Cardiac muscle cell (in vitro differentiated cells and primary cell): ENCODE results near the gene S100PBP. TPM values are rescaled to one million over a fixed set of nuclear protein-coding genes. Genes with fewer than 3 reads are reported as not detected.

ENCODE experiments used
- DNase-seq, 2 donors: peaks; one replicate each; pipeline versions ENCODE4 v3.0.0 to v3.0.0-alpha.2; 2010 to 2017; ENCODE audit warnings: low read depth in 1 of 2, low spot score in 1 of 2
- H3K27ac ChIP-seq: fragments of 200-600 bp; sonication (generic); 2 replicates; pipeline ENCODE4 v1.5.1; 2016
- H3K27me3 ChIP-seq: fragments of 200-600 bp; sonication (generic); 2 replicates; pipeline ENCODE4 v1.6.0; 2016; ENCODE audit warnings: control low read depth
- H3K36me3 ChIP-seq: fragments of 200-600 bp; sonication (generic); 2 replicates; pipeline ENCODE4 v1.5.1; 2016; ENCODE audit warnings: control low read depth
- H3K4me1 ChIP-seq: fragments of 200-600 bp; sonication (generic); 2 replicates; pipeline ENCODE4 v1.8.1; 2017; ENCODE audit warnings: low read depth, mild to moderate bottlenecking, mixed run types
- H3K4me3 ChIP-seq: fragments of 200-600 bp; sonication (generic); 2 replicates; pipeline ENCODE4 v1.5.1; 2016; ENCODE audit warnings: mild to moderate bottlenecking
- H3K9me3 ChIP-seq: fragments of 200-600 bp; sonication (generic); 2 replicates; pipeline ENCODE4 v1.5.1; 2017; ENCODE audit warnings: low read depth, mild to moderate bottlenecking, control low read depth
- CTCF ChIP-seq: IDR thresholded peaks from 2 replicates; pipeline ENCODE4 v1.5.1; 2012; ENCODE audit warnings: low read depth, mild to moderate bottlenecking, low read length
- polyA plus RNA-seq: library from polyadenylated mRNA; unstranded; fragments of >200 nt; fragmentation: Nextera tagmentation; extraction: Ambion mirVana; gene quantifications from 2 replicates; pipeline ENCODE4 v1.2.1, GENCODE V29; 2016
- total RNA-seq: library from RNA; depleted of rRNA; stranded (reverse); fragments of >200 nt; gene quantifications from 2 replicates; pipeline ENCODE4 v1.2.3, GENCODE V29; 2016

Gene S100PBP
- total and polyA plus RNA-seq, 2 experiments from 2014 or later = 30.5 to 40.5 TPM

- peaks cover 6% of the 10 kb centered on the region for H3K36me3 ChIP-seq
- H3K9me3 ChIP-seq = no peaks in the 10 kb centered on the region
- H3K27ac ChIP-seq = no peak overlapping the region
- H3K27me3 ChIP-seq = no peaks in the 10 kb centered on the region
- H3K4me3 ChIP-seq = no peak overlapping the region
- H3K4me1 ChIP-seq = peaks cover 56% of the 10 kb centered on the region
- peak in 1 of 2 donors; percentile 52 for DNase-seq
- TF ChIP-seq CTCF = no peak
These were observed 3.3 kb upstream of the S100PBP start for GRCh38 chr1:32813941-32814739.

DNA sequence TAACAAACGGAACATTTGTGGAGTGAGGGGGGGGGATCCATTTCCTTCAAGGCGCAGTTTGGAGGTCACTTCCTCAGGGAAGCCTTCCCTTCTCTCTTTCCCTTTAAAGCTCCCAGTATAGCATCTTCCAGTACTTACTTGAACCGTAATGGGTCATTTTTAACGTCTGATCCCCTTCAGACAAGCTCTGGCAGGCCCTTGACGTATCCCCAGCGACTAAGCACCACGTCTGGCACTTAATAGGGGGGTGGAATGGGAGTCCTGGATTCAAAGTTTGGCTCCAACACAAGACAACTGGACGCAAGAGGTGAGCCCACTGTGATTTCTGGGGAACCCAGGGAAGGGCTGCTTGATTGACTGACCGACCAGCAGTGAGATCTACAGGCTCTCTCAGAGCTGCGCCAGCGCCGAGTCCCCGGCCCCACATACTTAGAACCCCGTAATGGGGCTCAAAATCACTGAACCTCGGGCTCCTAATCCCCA, 736 bp upstream of the S100PBP start:
- Histone ChIP-seq H3K36me3 (no peaks in the 10 kb centered on the region), H3K27ac (peak overlapping the region; percentile 91), H3K9me3 (no peaks in the 10 kb centered on the region), H3K27me3 (no peaks in the 10 kb centered on the region), H3K4me1 (peaks cover 37% of the 10 kb centered on the region), H3K4me3 (peak overlapping the region; percentile 80)
- DNase-seq = peak; percentile 45 to 55
- TF ChIP-seq CTCF = no peak

DNA sequence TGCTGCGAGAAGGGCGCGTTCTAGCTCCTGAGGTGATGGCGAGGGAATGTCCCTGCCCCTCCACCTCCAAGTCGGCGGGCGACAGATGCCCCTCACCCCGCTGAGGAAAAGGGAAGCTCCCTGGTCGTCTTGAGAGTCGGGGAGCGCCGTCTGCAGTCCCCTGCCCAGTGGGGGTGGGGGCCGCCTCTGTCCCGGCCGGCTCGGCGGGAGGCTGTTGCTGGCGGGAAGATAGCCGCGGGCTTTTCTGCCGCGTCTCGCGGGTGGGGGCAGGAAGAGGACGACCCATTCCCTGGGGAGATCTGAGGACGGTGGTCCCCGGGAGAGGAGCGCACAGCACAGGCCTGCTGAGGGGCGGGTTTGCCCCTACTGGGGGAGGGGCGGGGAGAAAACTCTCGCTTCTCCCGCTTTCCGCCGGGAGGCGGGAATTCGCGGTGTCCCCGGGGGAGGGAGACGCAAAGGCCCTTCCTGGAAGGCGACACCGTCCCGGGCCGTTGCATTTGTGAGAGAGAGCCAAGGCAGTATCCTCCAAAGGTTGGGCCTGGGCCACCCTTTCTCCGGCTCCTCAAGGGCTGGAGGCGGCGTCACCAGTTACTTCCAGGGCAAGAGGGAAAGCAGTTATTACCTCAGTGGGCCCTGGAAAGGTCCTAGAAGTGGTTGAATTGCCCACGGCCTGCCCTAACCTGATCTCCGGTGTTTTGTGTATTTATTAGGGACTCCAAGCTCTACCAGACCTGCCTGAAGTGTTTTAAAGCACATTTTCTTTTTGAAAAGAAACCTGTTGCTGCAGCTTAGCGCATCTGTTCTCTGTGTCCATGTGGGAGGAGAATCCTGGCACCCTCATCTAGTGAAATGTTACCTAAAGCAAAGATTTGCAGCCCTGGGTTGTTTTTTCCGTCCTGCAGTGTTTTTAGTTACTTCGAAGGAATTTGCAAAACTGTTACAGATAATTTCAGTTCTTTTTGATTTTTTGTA, 648 bp downstream of the S100PBP start:
- DNase-seq = peak; percentile 52 to 70
- TF ChIP-seq CTCF = no peak
- H3K27ac ChIP-seq = peak overlapping the region; percentile 89
- H3K4me1 ChIP-seq = peaks cover 26% of the 10 kb centered on the region
- H3K9me3 ChIP-seq = no peaks in the 10 kb centered on the region
- H3K4me3 ChIP-seq = peak overlapping the region; percentile 80
- no peaks in the 10 kb centered on the region for H3K27me3 ChIP-seq
- H3K36me3 ChIP-seq = no peaks in the 10 kb centered on the region

DNA sequence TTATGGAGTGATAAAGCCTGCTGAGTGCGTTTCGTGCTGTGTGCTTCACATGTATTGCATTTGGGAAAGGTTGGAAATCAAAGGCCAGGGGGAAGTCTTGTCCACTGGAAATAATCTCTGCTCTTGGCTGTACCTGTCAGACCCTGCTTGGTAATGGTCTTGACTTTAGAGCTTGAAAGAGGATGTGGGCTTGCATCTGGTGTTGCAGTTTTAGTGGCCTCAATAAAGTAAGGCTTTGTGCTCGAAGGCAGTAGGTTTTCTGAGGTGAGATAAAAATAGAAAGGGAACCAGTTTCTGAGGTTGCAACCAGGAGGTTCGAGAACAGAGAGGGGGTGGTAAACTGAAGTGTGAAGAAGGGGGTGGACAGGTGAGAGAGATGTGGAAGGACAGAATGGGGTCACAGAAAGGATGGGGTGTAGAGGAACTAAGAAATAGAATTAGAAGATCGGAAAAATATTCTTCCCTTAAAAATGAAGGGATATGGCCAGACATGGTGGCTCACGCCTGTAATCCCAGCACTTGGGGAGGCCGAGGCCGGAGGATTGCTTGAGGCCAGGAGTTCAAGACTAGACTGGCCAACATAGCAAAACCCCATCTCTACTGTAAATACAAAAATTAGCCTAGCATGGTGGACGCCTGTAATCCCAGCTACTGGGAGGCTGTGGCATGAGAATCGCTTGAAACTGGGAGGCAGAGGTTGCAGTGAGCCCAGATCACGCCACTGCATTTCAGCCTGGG, 1.5 kb downstream of the S100PBP start:
- peaks cover 18% of the 10 kb centered on the region for H3K4me1 ChIP-seq
- no peaks in the 10 kb centered on the region for H3K27me3 ChIP-seq
- H3K36me3 ChIP-seq = no peaks in the 10 kb centered on the region
- H3K9me3 ChIP-seq = no peaks in the 10 kb centered on the region
- H3K4me3 ChIP-seq = peak overlapping the region; percentile 80
- peak in 1 of 2 donors; percentile 17 for DNase-seq
- peak overlapping the region; percentile 89 for H3K27ac ChIP-seq
- TF ChIP-seq CTCF = no peak

DNA sequence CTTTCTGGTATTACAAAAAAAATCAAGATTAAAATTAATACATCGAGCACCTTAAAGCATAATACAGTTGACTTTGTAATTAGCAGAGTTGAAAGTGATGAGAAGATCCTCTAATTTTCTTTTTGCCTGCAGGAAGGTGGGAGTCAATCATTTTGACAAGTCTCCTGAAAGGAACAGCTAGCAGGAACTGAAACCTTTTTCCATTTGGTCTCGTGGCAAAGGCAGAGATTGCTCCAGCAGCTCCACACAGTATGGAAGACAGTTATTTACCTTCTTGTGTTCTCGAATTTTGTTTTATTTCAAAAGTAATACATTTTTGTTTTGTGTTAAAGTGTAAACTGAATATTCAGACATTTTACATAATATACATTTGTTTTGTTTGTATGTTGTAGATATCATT, 7.7 kb downstream of the S100PBP start:
- no peak for DNase-seq
- Histone ChIP-seq H3K27me3 (no peaks in the 10 kb centered on the region), H3K27ac (no peak overlapping the region), H3K4me1 (peaks cover 4% of the 10 kb centered on the region), H3K4me3 (no peak overlapping the region), H3K9me3 (no peaks in the 10 kb centered on the region), H3K36me3 (peaks cover 33% of the 10 kb centered on the region)
- TF ChIP-seq CTCF = no peak
